ENCODE measurements around the gene SPIB.

Gene SPIB

GRCh38 chr19:50476224-50476906 is 57.6 kb downstream of the SPIB start, which contains the start of the genes EMC10 and GARIN5A:
Gene EMC10, plus strand, starts transcription at chr19:50476507. Its CDS starts 38 bp downstream, at chr19:50476545.
Gene GARIN5A, minus strand, starts transcription at chr19:50476848. Its CDS starts 460 bp downstream, at chr19:50476388.
- no peaks in the 10 kb centered on the region for H3K27me3 ChIP-seq (ENCODE audit: low read depth, low read length)
- H3K36me3 ChIP-seq (replicated peaks; ENCODE audit: low read depth, low read length) = peaks cover 23% of the 10 kb centered on the region
- peaks cover 18% of the 10 kb centered on the region for H3K4me1 ChIP-seq (ENCODE audit: low read length)
- peak within 1 kb of the TSS; percentile 61 for H3K27ac ChIP-seq (ENCODE audit: low read length)
- peaks cover 38% of the 10 kb centered on the region for H3K79me2 ChIP-seq (ENCODE audit: low read length)
- peak within 1 kb of the TSS; percentile 74 for H3K4me2 ChIP-seq (ENCODE audit: low read length)
- peak within 1 kb of the TSS; percentile 86 for H2AFZ ChIP-seq (ENCODE audit: low read depth, low read length)
- peak within 1 kb of the TSS; percentile 89 for H3K4me3 ChIP-seq (ENCODE audit: low read length)
- peak within 1 kb of the TSS; percentile 93 for H3K9ac ChIP-seq (ENCODE audit: low read length)
- H3K9me3 ChIP-seq (ENCODE audit: insufficient read depth, low read length) = no peaks in the 10 kb centered on the region
- TF ChIP-seq EZH2phosphoT487 (IDR thresholded peaks at IDR 0.05; ENCODE audit: low read depth) (no peak), CTCF (IDR thresholded peaks at IDR 0.05; ENCODE audit: low read depth, low read length) (no peak)
- peaks cover 15% of the 10 kb centered on the region for H4K20me1 ChIP-seq (ENCODE audit: insufficient read depth, low read length)

DNA sequence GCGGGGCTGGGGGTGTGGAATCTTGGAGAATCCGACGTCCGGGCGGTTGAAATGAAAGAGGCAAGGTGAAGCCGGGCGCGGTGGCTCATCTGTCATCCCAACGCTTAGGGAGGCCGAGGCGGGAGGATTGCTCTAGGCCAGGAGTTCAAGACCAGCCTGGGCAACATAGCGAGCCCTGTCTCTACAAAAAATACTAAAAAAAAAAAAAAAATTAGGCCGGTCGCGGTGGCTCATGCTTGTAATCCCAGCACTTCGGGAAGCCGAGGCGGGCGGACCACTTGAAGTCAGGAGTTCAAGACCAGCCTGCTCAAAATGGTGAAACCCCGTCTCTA is 58.1 kb downstream of the SPIB start:
- Histone ChIP-seq H3K27me3 (ENCODE audit: low read depth, low read length) (no peaks in the 10 kb centered on the region), H3K9ac (ENCODE audit: low read length) (peak overlapping the region; percentile 93), H3K4me2 (ENCODE audit: low read length) (peak overlapping the region; percentile 74), H3K27ac (ENCODE audit: low read length) (peak overlapping the region; percentile 61), H3K79me2 (ENCODE audit: low read length) (peaks cover 38% of the 10 kb centered on the region), H3K9me3 (ENCODE audit: insufficient read depth, low read length) (no peaks in the 10 kb centered on the region), H4K20me1 (ENCODE audit: insufficient read depth, low read length) (peaks cover 15% of the 10 kb centered on the region), H3K4me1 (ENCODE audit: low read length) (peaks cover 18% of the 10 kb centered on the region), H2AFZ (ENCODE audit: low read depth, low read length) (no peak overlapping the region), H3K36me3 (replicated peaks; ENCODE audit: low read depth, low read length) (peaks cover 23% of the 10 kb centered on the region), H3K4me3 (ENCODE audit: low read length) (peak overlapping the region; percentile 89)
- TF ChIP-seq EZH2phosphoT487 (IDR thresholded peaks at IDR 0.05; ENCODE audit: low read depth) = no peak

DNA sequence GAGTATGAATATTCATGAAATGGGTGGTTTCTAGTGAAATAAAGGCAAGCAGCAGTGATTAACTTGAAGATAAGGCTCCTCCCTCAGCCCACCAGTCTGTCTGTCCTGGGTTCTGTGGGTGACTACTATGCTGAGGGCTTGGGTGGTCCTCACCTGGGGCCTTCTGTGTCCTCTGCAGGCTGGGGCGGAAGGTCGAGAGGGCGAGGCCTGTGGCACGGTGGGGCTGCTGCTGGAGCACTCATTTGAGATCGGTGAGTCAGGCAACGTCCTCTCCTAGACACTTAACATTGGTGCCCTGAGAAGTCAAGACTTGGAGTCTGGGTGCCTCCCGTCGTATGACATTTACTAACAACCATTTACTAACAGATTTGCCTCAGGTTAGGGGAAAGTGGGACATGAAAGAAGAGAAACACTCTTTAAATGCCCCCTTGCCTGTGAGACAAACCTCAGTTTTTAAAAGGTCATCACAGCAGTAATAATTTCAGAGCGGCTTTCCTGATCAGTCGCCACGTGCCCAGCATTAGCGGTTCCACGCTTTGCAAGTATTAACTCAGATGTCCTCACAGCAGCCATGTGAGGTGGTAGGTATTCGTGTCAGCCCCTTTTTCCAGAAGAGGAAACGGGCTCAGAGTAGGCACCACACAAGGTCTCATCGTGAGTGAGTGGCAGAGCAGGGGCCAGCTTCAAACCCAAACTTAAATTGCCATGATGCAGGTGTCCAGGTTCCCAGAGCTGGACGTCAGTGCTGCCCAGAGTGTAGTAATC is 59.2 kb downstream of the SPIB start:
- Histone ChIP-seq H3K27ac (ENCODE audit: low read length) (no peak overlapping the region), H3K4me3 (ENCODE audit: low read length) (peak overlapping the region; percentile 89), H3K79me2 (ENCODE audit: low read length) (peaks cover 38% of the 10 kb centered on the region), H3K36me3 (replicated peaks; ENCODE audit: low read depth, low read length) (peaks cover 25% of the 10 kb centered on the region), H3K9me3 (ENCODE audit: insufficient read depth, low read length) (no peaks in the 10 kb centered on the region), H4K20me1 (ENCODE audit: insufficient read depth, low read length) (peaks cover 15% of the 10 kb centered on the region), H3K9ac (ENCODE audit: low read length) (peak overlapping the region; percentile 93; the same call in 1 of the 2 replicates), H3K27me3 (ENCODE audit: low read depth, low read length) (no peaks in the 10 kb centered on the region), H2AFZ (ENCODE audit: low read depth, low read length) (no peak overlapping the region), H3K4me2 (ENCODE audit: low read length) (peak overlapping the region; percentile 74), H3K4me1 (ENCODE audit: low read length) (peaks cover 18% of the 10 kb centered on the region)
- TF ChIP-seq CTCF (IDR thresholded peaks at IDR 0.05; ENCODE audit: low read depth, low read length) (no peak), EZH2phosphoT487 (IDR thresholded peaks at IDR 0.05; ENCODE audit: low read depth) (no peak)

DNA sequence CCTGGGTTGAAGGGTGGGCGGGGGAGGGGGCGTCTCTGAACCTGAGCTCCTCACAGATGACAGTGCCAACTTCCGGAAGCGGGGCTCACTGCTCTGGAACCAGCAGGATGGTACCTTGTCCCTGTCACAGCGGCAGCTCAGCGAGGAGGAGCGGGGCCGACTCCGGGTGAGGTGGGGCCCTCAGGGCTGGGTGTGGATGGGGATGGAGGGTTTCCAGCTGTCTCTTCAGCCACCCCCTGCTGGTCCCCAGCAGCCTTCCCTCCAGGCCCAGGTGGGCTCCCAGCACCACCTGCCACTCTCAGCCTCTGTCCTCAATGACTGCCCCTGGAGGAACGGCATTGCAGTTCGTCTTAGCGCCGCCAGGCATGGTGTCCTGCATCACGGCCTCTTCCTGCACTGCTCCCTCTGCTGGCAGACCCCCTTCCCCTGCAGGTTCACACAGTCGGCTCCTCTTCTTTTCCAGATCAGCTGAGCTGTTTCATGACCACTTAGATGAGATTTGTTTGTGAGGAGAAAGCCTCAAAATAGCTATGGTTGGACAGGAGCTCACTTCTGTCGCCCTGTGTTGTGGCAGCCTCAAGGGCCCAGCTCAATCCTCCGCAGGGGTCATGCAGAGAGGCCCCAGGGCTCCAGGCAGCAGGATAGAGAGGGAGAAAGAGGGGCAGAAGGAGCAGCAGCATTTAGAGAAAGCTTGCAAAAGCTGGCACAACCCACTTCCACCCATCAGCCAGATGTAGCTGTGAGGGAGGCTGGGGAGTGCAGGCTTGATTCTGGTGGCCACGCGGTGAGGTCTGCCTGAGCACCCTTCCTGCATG is 60.4 kb downstream of the SPIB start:
- no peak overlapping the region for H3K4me2 ChIP-seq (ENCODE audit: low read length)
- no peaks in the 10 kb centered on the region for H3K27me3 ChIP-seq (ENCODE audit: low read depth, low read length)
- peaks cover 38% of the 10 kb centered on the region for H3K79me2 ChIP-seq (ENCODE audit: low read length)
- TF ChIP-seq CTCF (IDR thresholded peaks at IDR 0.05; ENCODE audit: low read depth, low read length) (peak; percentile 87), EZH2phosphoT487 (IDR thresholded peaks at IDR 0.05; ENCODE audit: low read depth) (no peak)
- H2AFZ ChIP-seq (ENCODE audit: low read depth, low read length) = no peak overlapping the region
- H3K9me3 ChIP-seq (ENCODE audit: insufficient read depth, low read length) = no peaks in the 10 kb centered on the region
- no peak overlapping the region for H3K27ac ChIP-seq (ENCODE audit: low read length)
- H3K9ac ChIP-seq (ENCODE audit: low read length) = no peak overlapping the region
- H4K20me1 ChIP-seq (ENCODE audit: insufficient read depth, low read length) = peaks cover 15% of the 10 kb centered on the region
- H3K36me3 ChIP-seq (replicated peaks; ENCODE audit: low read depth, low read length) = peaks cover 30% of the 10 kb centered on the region
- H3K4me3 ChIP-seq (ENCODE audit: low read length) = no peak overlapping the region
- peaks cover 18% of the 10 kb centered on the region for H3K4me1 ChIP-seq (ENCODE audit: low read length)

All from OCI-LY3 (cell line).